PFSK-1 (cell line): ENCODE results near the gene SCN2B.

ENCODE experiments used
- REST ChIP-seq, 2 experiments: IDR thresholded peaks; 2 replicates each; pipeline versions ENCODE4 v1.6.1 to v1.8.0; 2011 to 2012; ENCODE audit warnings: low read depth in 2 of 2, low read length in 2 of 2, control low read depth in 1 of 2, inconsistent platforms in 1 of 2, mild to moderate bottlenecking in 1 of 2, moderate library complexity in 1 of 2; ENCODE audit not compliant: insufficient read depth in 1 of 2
- TAF1 ChIP-seq: IDR thresholded peaks from 2 replicates; pipeline ENCODE4 v1.6.1; 2012; ENCODE audit warnings: low read length, control low read depth, borderline replicate concordance; ENCODE audit not compliant: insufficient read depth

GRCh38 chr11:118153976-118154375 is 22.5 kb downstream of the SCN2B start:
- no peak for TF ChIP-seq REST (IDR thresholded peaks at IDR 0.05; ENCODE audit: insufficient read depth in 1 of 2, low read depth in 2 of 2, low read length in 2 of 2)
- TF ChIP-seq TAF1, result no peak
